Stimulated activated CD8-positive, alpha-beta memory T cell treated with anti-CD3 and anti-CD28 coated beads, Interleukin-7, amount 100 ng/mL, for 24 hours (primary cell): ENCODE results near the gene ABLIM2.
"Not testable (repeated sequence)": the region's sequence is repeated elsewhere in the genome, so short reads cannot be mapped to it uniquely, and the experiment has no call there.

Experiments used
- DNase-seq: peaks from one replicate; pipeline ENCODE4 v3.0.0-alpha.2; 2020; ENCODE audit warnings: low read depth

The ABLIM2 gene

GRCh38 chr4:7956934-7957656, 201.5 kb downstream of the ABLIM2 start:
- DNase-seq: no peak

- no peak for DNase-seq
These were observed 202.3 kb downstream of the ABLIM2 start for GRCh38 chr4:7956270-7956808.

- no peak for DNase-seq
These were observed 203.2 kb downstream of the ABLIM2 start for GRCh38 chr4:7955393-7955792.

GRCh38 chr4:7952615-7953014, 206.0 kb downstream of the ABLIM2 start:
- no peak for DNase-seq

GRCh38 chr4:7950301-7951092, 208.1 kb downstream of the ABLIM2 start:
- no peak for DNase-seq

- no peak for DNase-seq
These were observed 208.9 kb downstream of the ABLIM2 start for GRCh38 chr4:7949759-7950158.

GRCh38 chr4:7947927-7948326, 210.7 kb downstream of the ABLIM2 start:
- no peak for DNase-seq

- DNase-seq: no peak
These were observed 212.8 kb downstream of the ABLIM2 start for GRCh38 chr4:7945709-7946380.

- DNase-seq: no peak
These were observed 213.9 kb downstream of the ABLIM2 start for GRCh38 chr4:7944599-7945220.

- DNase-seq: not testable (repeated sequence)
These were observed 214.9 kb downstream of the ABLIM2 start for GRCh38 chr4:7943688-7944087.

GRCh38 chr4:7943211-7943610, 215.4 kb downstream of the ABLIM2 start:
- no peak for DNase-seq

- no peak for DNase-seq
These were observed 216.6 kb downstream of the ABLIM2 start for GRCh38 chr4:7941965-7942496.

- no peak for DNase-seq
These were observed 217.3 kb downstream of the ABLIM2 start for GRCh38 chr4:7941111-7941964.

GRCh38 chr4:7939377-7940108, 219.1 kb downstream of the ABLIM2 start, which contains the start of gene AFAP1:
TSS of gene AFAP1 (minus strand) at chr4:7939861. CDS start at chr4:7872078, 67,783 bp downstream.
- peak; percentile 69 for DNase-seq

GRCh38 chr4:7938609-7939376, 219.8 kb downstream of the ABLIM2 start:
- no peak for DNase-seq

- no peak for DNase-seq
These were observed 220.4 kb downstream of the ABLIM2 start for GRCh38 chr4:7938266-7938608.

- DNase-seq: no peak
These were observed 221.6 kb downstream of the ABLIM2 start for GRCh38 chr4:7937006-7937405.

GRCh38 chr4:7933651-7934510, 224.7 kb downstream of the ABLIM2 start:
- no peak for DNase-seq
